K562 (cell line): ENCODE data around the gene HMGN1. TPM values are rescaled to one million over a fixed set of nuclear protein-coding genes. Genes with fewer than 3 reads are reported as not detected.
A peak's percentile ranks its signal among the peaks of the same experiment; 100 is the strongest.

Experiments
- CSDE1 ChIP-seq, 2 experiments: fragments of 450-650 bp; IDR thresholded peaks; 2 replicates each; pipeline ENCODE4 v1.6.1; 2016; ENCODE audit warnings: mild to moderate bottlenecking in 1 of 2
- KLF1 ChIP-seq: fragments of 450-650 bp; IDR thresholded peaks from 2 replicates; pipeline ENCODE4 v1.6.1; 2016; ENCODE audit warnings: missing genetic modification characterization, missing compliant biosample characterization
- MCM5 ChIP-seq: fragments of 450-650 bp; IDR thresholded peaks from 2 replicates; pipeline ENCODE4 v1.6.1; 2016; ENCODE audit warnings: low read depth
- NFXL1 ChIP-seq: fragments of 450-650 bp; formaldehyde crosslinking; IDR thresholded peaks from 2 replicates; pipeline ENCODE4 v1.4.0; 2021; ENCODE audit warnings: mild to moderate bottlenecking
- POLR2AphosphoS5 ChIP-seq: IDR thresholded peaks from 2 replicates; pipeline ENCODE4 v1.6.1; 2011; ENCODE audit warnings: mild to moderate bottlenecking, low read depth, low read length, moderate library complexity; ENCODE audit not compliant: control insufficient read depth, insufficient read depth
- SMAD1 ChIP-seq: fragments of 150-350 bp; IDR thresholded peaks from 2 replicates; pipeline ENCODE4 v1.6.1; 2014; ENCODE audit warnings: low read length, low read depth; ENCODE audit not compliant: partially characterized antibody
- ZNF282 ChIP-seq: sonication (generic); formaldehyde crosslinking; IDR thresholded peaks from 2 replicates; pipeline ENCODE4 v1.8.1; 2023; ENCODE audit warnings: missing genetic modification reagents
- ZNF316 ChIP-seq: fragments of 450-650 bp; IDR thresholded peaks from 2 replicates; pipeline ENCODE4 v1.6.1; 2016
- ZNF561 ChIP-seq: fragments of 450-650 bp; formaldehyde crosslinking; conservative IDR thresholded peaks from 2 replicates; pipeline ENCODE4 v1.4.0; 2020; ENCODE audit warnings: mild to moderate bottlenecking, moderate library complexity
- polyA plus RNA-seq, 8 experiments: library from polyadenylated mRNA; depleted of rRNA in 4 of 8; stranded (reverse) in 5 of 8; unstranded in 3 of 8; fragments of >200 nt; fragmentation: Nextera tagmentation in 2 of 8; fragmentation: Illumina TruSeq in 1 of 8; extraction: Ambion mirVana in 2 of 8; extraction: Trizol in 1 of 8; gene quantifications; 2 replicates each; pipeline versions ENCODE4 v1.2.1 to v1.2.3, GENCODE V29; 2011 to 2014; ENCODE audit warnings: inconsistent platforms in 1 of 8, missing spikeins in 1 of 8
- total RNA-seq, 7 experiments: library from RNA; depleted of rRNA in 6 of 7; stranded (reverse); fragments of >200 nt in 6 of 7; fragmentation: Illumina TruSeq in 2 of 7; extraction: Trizol in 2 of 7; gene quantifications; 2 replicates each; pipeline versions ENCODE4 v1.2.1 to v1.2.3, GENCODE V29; 2011 to 2021; ENCODE audit warnings: low replicate concordance in 1 of 7
- TF ChIP-seq, protein P1 (sequence below), 2 experiments: fragments of 450-650 bp; IDR thresholded peaks; 2 replicates each; pipeline ENCODE4 v1.6.1; 2018; ENCODE audit warnings: mild to moderate bottlenecking in 2 of 2, low read depth in 1 of 2; ENCODE audit not compliant: partially characterized antibody in 2 of 2
- TF ChIP-seq, protein P2 (sequence below), 2 experiments: fragments of 450-650 bp in 1 of 2; sonication (generic) in 1 of 2; formaldehyde crosslinking; conservative IDR thresholded peaks; 2 replicates each; pipeline versions ENCODE4 v1.4.0 to v1.8.1; 2020 to 2022; ENCODE audit warnings: mild to moderate bottlenecking in 1 of 2, missing genetic modification reagents in 1 of 2
- TF ChIP-seq, protein P3 (sequence below): sonication (generic); formaldehyde crosslinking; IDR thresholded peaks from 2 replicates; pipeline ENCODE4 v1.4.0; 2020; ENCODE audit warnings: mild to moderate bottlenecking, missing genetic modification reagents
- TF ChIP-seq, protein P4 (sequence below): fragments of 250-450 bp; sonication (Bioruptor Pico); IDR thresholded peaks from 2 replicates; pipeline ENCODE4 v1.8.0; 2022; ENCODE audit warnings: inconsistent platforms, mild to moderate bottlenecking, moderate library complexity, borderline replicate concordance
- TF ChIP-seq, protein P5 (sequence below): conservative IDR thresholded peaks from 2 replicates; pipeline ENCODE4 v1.6.1; 2011; ENCODE audit warnings: low read depth, mild to moderate bottlenecking, low read length; ENCODE audit not compliant: control insufficient read depth

The HMGN1 gene
- total and polyA plus RNA-seq, 9 of the 15 experiments (the other 6 are each of a cell fraction or from before 2014, with no cell fraction given): 124 to 626 (median 498) TPM

DNA sequence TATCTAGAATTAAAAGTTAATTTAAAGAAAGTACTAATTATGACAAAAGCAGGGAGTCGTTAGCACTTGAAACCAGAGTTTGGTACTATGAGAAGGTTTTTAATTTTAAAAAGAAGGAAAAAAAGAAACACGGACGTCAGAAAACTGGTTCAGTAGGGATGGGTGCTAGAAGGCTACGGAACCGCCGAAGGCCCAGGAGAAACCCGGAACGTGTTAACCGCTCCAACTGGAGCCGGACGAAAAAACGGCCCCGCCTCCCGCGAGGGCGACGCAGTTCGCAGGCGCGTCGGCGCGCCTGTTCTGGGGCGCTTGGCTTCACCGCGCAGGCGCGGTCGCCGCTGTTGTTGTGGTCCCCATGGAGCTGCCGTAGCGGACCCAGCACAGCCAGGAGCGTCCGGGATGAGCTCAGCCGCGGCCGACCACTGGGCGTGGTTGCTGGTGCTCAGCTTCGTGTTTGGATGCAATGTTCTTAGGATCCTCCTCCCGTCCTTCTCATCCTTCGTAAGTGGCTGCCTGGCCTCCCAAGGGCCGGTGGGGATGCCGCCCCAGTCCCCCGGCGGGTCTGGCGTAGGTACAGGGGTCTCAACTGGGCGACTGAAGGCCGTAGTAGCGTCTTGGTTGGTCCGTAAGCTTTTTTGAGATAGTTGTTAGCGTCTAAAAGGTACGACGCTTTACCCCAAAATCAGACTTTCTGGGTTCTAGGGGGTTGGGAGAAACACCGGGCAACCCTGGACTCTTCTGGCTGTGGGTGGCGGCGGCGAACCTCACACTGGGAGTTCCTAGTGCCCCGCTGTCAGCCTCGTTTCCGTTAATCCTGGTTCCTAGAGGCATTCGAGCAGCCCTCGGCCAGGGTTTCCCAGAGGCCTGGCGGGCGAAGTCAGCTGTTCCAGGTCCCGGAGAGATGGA, 31.4 kb upstream of the HMGN1 start (continued):
- TF ChIP-seq SMAD1 (no peak), ZNF282 (CRISPR knock-in tag) (no peak), MCM5 (no peak), ZNF316 (no peak), POLR2AphosphoS5 (peak; percentile 64), NFXL1 (CRISPR knock-in tag) (no peak), ZNF561 (CRISPR knock-in tag) (no peak), KLF1 (tag) (0 out of 2 replicates have a peak, but pooled peaks have one; percentile 43), CSDE1 (IDR thresholded peaks at IDR 0.05) (no peak; a peak in 1 of 4 replicates)
- TF ChIP-seq, protein P1, sequence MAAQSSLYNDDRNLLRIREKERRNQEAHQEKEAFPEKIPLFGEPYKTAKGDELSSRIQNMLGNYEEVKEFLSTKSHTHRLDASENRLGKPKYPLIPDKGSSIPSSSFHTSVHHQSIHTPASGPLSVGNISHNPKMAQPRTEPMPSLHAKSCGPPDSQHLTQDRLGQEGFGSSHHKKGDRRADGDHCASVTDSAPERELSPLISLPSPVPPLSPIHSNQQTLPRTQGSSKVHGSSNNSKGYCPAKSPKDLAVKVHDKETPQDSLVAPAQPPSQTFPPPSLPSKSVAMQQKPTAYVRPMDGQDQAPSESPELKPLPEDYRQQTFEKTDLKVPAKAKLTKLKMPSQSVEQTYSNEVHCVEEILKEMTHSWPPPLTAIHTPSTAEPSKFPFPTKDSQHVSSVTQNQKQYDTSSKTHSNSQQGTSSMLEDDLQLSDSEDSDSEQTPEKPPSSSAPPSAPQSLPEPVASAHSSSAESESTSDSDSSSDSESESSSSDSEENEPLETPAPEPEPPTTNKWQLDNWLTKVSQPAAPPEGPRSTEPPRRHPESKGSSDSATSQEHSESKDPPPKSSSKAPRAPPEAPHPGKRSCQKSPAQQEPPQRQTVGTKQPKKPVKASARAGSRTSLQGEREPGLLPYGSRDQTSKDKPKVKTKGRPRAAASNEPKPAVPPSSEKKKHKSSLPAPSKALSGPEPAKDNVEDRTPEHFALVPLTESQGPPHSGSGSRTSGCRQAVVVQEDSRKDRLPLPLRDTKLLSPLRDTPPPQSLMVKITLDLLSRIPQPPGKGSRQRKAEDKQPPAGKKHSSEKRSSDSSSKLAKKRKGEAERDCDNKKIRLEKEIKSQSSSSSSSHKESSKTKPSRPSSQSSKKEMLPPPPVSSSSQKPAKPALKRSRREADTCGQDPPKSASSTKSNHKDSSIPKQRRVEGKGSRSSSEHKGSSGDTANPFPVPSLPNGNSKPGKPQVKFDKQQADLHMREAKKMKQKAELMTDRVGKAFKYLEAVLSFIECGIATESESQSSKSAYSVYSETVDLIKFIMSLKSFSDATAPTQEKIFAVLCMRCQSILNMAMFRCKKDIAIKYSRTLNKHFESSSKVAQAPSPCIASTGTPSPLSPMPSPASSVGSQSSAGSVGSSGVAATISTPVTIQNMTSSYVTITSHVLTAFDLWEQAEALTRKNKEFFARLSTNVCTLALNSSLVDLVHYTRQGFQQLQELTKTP (IDR thresholded peaks at IDR 0.05; ENCODE audit: low read depth in 1 of 2, partially characterized antibody in 2 of 2): peak in 1 of 2 experiments; percentile 21
- TF ChIP-seq, protein P2, sequence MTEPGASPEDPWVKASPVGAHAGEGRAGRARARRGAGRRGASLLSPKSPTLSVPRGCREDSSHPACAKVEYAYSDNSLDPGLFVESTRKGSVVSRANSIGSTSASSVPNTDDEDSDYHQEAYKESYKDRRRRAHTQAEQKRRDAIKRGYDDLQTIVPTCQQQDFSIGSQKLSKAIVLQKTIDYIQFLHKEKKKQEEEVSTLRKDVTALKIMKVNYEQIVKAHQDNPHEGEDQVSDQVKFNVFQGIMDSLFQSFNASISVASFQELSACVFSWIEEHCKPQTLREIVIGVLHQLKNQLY (CRISPR knock-in tag; conservative IDR thresholded peaks at IDR 0.05): no peak
- TF ChIP-seq, protein P3, sequence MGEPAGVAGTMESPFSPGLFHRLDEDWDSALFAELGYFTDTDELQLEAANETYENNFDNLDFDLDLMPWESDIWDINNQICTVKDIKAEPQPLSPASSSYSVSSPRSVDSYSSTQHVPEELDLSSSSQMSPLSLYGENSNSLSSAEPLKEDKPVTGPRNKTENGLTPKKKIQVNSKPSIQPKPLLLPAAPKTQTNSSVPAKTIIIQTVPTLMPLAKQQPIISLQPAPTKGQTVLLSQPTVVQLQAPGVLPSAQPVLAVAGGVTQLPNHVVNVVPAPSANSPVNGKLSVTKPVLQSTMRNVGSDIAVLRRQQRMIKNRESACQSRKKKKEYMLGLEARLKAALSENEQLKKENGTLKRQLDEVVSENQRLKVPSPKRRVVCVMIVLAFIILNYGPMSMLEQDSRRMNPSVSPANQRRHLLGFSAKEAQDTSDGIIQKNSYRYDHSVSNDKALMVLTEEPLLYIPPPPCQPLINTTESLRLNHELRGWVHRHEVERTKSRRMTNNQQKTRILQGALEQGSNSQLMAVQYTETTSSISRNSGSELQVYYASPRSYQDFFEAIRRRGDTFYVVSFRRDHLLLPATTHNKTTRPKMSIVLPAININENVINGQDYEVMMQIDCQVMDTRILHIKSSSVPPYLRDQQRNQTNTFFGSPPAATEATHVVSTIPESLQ (CRISPR knock-in tag): no peak
- TF ChIP-seq, protein P4, sequence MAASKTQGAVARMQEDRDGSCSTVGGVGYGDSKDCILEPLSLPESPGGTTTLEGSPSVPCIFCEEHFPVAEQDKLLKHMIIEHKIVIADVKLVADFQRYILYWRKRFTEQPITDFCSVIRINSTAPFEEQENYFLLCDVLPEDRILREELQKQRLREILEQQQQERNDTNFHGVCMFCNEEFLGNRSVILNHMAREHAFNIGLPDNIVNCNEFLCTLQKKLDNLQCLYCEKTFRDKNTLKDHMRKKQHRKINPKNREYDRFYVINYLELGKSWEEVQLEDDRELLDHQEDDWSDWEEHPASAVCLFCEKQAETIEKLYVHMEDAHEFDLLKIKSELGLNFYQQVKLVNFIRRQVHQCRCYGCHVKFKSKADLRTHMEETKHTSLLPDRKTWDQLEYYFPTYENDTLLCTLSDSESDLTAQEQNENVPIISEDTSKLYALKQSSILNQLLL (CRISPR knock-in tag): no peak
- TF ChIP-seq, protein P5, sequence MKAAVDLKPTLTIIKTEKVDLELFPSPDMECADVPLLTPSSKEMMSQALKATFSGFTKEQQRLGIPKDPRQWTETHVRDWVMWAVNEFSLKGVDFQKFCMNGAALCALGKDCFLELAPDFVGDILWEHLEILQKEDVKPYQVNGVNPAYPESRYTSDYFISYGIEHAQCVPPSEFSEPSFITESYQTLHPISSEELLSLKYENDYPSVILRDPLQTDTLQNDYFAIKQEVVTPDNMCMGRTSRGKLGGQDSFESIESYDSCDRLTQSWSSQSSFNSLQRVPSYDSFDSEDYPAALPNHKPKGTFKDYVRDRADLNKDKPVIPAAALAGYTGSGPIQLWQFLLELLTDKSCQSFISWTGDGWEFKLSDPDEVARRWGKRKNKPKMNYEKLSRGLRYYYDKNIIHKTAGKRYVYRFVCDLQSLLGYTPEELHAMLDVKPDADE: no peak
